Suppressor macrophage treated with lipopolysaccharide for 1 hour (primary cell): Measurements from ENCODE around the gene PSG2.
"Not testable (repeated sequence)": the region's sequence is repeated elsewhere in the genome, so short reads cannot be mapped to it uniquely, and the experiment has no call there.

ENCODE experiments used
- DNase-seq, 3 donors: peaks; one replicate each; pipeline ENCODE4 v3.0.0-alpha.2; 2020 to 2022

The PSG2 gene

GRCh38 chr19:43082601-43083000, at the start of gene PSG2:
TSS of gene PSG2 (minus strand) at chr19:43082701. CDS start at chr19:43082569, 132 bp downstream.
- not testable (repeated sequence) for DNase-seq

- DNase-seq = not testable (repeated sequence)
Measured at GRCh38 chr19:43131281-43131842, 48.9 kb upstream of the PSG2 start.

DNA sequence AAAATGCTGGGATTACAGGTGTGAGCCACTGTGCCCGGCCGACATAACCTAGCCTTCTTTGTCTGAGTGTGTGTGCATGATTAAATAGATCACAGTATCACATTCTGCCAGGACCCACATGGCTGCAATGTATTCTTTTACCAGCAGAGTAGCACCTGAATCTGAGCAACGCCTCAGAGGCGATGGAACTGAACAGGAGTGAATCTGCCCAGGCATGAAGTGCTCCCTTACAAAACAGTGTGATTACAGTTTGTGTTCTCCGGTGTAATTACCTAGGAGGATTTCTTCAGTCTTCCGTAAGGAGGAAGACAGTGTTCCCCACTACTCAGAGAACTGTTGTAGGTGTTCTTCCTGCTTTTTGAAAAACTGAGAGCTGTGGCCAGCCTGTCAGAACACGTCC, 46.7 kb upstream of the PSG2 start:
- DNase-seq = not testable (repeated sequence)

- DNase-seq = not testable (repeated sequence)
Measured at GRCh38 chr19:43127336-43127735, 44.8 kb upstream of the PSG2 start.

- no peak for DNase-seq
Measured at GRCh38 chr19:43126720-43127119, 44.2 kb upstream of the PSG2 start.

- DNase-seq = no peak
Measured at GRCh38 chr19:43124360-43124759, 41.9 kb upstream of the PSG2 start.

- not testable (repeated sequence) for DNase-seq
Measured at GRCh38 chr19:43120433-43121026, 38.0 kb upstream of the PSG2 start.

GRCh38 chr19:43119526-43119925, 37.0 kb upstream of the PSG2 start:
- DNase-seq = not testable (repeated sequence)

DNA sequence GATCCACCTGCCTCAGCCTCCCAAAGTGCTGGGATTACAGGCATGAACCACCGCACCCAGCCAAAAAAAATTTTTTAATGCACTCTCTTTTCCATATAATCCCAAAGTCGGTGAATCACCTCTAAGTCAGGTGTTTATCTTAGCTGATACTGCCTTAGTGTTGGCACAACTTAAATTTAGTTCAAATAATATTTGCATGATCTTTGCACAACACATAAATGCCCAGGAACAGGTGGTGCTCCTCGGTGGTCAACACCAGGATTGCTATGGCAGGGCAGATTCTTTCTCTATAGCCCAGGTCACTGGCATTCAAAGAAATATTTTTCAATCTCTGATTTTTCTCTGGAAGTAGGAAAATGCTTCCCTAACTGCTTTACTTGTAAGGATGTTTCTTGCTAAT, 33.9 kb upstream of the PSG2 start:
- DNase-seq = not testable (repeated sequence)

DNA sequence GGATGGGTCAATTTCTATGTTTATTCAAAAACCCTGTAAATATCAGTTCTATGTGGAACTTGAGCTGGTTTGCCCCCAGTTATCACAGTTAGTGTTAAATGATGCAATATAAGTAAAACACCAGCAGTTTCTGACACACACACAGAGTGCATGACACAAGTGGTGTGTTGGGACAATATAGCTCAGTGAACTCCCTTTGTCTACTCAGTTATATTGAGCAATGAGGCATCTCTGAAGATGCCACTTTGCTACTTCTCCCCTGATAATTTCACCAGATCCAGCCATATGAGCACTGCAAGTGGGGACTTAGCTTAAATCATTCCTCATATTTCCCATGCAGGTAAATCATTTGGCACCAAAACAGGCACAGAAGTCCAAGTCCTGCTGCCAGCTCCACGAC, 33.0 kb upstream of the PSG2 start:
- DNase-seq = not testable (repeated sequence)

DNA sequence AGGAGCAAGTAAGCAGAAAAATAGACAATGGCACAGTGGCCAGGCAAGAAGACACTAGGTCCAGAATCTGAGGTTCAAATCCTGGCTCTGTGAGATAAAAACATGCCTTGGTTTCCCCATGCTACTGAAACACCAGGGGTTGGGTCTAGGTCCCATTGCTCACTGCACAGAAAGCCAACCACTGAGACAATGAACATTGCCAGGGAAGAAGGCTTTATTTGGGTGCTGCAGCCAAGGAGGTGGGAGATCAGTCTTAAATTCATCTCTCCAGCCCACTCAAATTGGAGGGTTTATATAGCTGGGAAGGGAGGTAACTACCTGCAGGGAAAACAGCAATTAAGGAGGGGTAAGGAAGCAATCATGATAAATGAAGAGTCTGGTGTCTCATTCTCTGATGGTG, 32.6 kb upstream of the PSG2 start:
- DNase-seq = not testable (repeated sequence)

GRCh38 chr19:43114626-43115025, 32.1 kb upstream of the PSG2 start:
- DNase-seq = not testable (repeated sequence)

DNA sequence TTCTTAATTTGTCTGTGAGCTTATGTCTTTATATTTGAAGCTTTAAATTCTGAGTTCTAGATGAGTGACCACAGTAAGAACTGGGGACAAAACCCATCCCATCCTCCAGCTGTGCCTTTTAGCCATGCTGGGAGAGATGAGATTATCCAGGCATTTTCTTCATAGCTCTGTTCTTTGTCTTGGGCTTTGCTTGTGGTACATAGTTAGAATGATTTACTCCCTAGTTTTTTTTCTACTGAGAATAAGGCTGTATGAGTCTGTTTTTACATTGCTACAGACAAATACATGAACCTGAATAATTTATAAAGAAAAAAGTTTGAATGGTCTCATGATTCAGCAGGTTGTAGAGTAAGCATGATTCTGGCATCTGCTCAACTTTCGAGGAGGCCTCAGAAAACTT, 24.9 kb upstream of the PSG2 start:
- not testable (repeated sequence) for DNase-seq

- DNase-seq = no peak
Measured at GRCh38 chr19:43105496-43105895, 23.0 kb upstream of the PSG2 start.

GRCh38 chr19:43104215-43104850, 21.8 kb upstream of the PSG2 start:
- peak in 2 of 3 donors; percentile 0 to 1 for DNase-seq

GRCh38 chr19:43101950-43102349, 19.4 kb upstream of the PSG2 start:
- no peak for DNase-seq

DNA sequence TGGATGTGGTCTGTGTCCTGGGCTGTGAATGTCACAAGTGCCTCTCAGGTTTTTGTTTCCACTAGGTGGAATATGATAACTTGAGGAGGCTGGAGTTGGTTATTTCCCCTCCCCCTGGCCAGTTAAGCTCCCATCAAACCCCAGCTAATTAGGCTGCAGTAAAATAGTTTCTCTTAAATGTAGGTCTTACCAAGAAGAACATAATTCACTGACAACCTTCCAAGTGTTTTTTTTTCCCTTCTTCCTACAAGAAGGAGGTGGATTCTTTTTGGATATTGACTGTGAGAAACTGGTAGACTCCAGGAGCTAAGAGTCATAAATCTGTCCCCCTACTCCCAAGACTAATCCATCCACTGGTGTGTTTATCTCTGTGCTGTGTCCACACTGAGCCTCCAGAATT, 15.9 kb upstream of the PSG2 start:
- not testable (repeated sequence) for DNase-seq

DNA sequence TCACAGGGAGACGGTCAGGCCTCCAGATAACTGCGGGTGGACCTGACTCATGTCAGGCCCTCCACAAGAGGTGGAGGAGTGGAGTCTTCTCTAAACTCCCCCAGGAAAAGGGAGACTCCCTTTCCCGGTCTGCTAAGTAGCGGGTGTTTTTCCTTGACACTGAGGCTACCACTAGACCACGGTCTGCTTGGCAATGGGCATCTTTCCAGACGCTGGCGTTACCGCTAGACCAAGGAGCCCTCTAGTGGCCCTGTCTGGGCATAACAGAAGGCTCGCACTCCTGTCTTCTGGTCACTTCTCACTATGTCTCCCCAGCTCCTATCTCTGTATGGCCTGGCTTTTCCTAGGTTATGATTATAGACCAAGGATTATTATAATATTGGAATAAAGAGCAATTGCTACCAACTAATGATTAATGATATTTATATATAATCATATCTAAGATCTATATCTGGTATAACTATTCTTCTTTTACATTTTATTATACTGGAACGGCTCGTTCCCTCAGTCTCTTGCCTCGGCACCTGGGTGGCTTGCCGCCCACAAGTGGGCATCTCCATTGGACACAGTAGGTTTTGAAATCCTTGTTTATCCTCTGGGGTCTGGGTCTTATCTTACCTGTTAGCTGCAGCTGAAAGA, 5.3 kb upstream of the PSG2 start:
- DNase-seq = peak; percentile 13 to 38 (median 21)

- DNase-seq = not testable (repeated sequence)
Measured at GRCh38 chr19:43085796-43086530, 3.5 kb upstream of the PSG2 start.

GRCh38 chr19:43084196-43084832, 1.8 kb upstream of the PSG2 start:
- DNase-seq = peak in 2 of 3 donors; percentile 9 to 10

GRCh38 chr19:43083721-43084120, 1.2 kb upstream of the PSG2 start:
- not testable (repeated sequence) for DNase-seq

GRCh38 chr19:43078311-43078710, 4.2 kb downstream of the PSG2 start:
- no peak for DNase-seq

DNA sequence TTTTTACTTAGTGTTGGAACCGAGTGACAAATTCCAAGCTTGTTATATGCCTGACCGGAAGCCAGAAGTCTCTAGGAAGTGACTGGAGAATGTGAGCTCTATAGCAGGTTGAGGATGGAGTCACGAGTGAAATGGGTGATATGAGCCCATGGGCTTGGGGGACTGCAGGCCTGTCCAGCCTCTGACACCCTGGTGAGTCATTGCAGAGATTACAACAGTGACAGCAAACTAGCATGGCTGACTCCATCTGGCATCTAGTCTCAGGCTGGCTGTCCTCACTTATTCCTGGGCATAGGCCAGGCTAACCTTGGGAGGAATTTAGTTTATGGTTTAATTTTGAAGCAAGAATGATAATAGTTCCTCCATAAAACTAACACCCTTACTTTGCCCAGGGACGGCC, 4.6 kb downstream of the PSG2 start:
- not testable (repeated sequence) for DNase-seq
